PC-9 (cell line): ENCODE measurements around the gene LRRC70.

ENCODE experiments used
- EZH2 ChIP-seq: fragments of 200-600 bp; sonication (generic); IDR thresholded peaks from 2 replicates; pipeline ENCODE4 v1.8.0; 2017; ENCODE audit warnings: antibody characterized with exemption, low read depth
- TF ChIP-seq, protein P1 (sequence below): fragments of 200-600 bp; sonication (generic); conservative IDR thresholded peaks from 2 replicates; pipeline ENCODE4 v1.6.1; 2017; ENCODE audit warnings: mixed run types, antibody characterized with exemption, mild to moderate bottlenecking, moderate library complexity

DNA sequence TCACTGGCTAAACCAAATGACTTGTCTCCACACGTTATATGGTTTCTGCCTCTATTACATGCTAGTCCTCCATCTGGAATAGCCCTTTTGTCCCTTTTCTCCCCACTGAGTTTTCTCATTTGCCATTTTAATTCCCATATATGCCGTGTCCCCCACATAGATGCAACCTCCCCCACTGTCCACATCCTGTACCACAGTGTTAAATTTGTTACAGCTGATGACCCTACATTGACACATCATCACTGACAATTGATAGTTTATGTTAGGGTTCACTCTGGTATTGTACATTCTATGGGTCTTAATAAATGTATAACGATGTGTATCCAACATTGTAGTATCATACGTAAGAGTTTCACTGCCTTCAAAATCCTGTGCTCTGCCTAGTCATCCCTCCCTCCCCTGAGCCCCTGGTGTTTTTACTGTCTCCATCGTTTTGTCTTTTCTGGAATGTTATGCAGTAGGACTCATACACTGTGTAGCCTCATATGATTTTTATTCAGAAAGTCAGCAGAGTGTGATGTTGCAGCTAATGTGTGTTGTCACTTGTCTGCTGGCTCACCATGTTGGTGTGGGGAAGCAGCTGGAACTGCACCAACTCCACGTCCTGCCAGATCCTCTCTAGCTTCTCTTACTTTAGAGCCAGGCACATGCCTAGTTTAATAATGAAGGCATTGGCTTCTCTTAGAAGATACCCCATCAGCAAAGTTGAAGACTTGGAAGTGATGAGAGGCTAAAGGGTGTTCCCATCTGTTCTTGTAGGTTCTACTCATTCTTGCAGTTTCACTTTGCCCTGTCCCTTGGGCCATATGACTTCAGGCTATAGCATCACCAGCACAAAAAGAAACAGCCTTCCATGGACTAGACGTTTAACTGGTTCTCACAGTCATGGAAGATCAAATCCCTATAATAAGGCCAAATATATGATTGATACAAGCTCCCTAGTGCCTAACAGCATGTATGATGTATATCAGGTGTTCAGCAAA, 30.2 kb downstream of the LRRC70 start:
- TF ChIP-seq EZH2: no peak
- TF ChIP-seq, protein P1, sequence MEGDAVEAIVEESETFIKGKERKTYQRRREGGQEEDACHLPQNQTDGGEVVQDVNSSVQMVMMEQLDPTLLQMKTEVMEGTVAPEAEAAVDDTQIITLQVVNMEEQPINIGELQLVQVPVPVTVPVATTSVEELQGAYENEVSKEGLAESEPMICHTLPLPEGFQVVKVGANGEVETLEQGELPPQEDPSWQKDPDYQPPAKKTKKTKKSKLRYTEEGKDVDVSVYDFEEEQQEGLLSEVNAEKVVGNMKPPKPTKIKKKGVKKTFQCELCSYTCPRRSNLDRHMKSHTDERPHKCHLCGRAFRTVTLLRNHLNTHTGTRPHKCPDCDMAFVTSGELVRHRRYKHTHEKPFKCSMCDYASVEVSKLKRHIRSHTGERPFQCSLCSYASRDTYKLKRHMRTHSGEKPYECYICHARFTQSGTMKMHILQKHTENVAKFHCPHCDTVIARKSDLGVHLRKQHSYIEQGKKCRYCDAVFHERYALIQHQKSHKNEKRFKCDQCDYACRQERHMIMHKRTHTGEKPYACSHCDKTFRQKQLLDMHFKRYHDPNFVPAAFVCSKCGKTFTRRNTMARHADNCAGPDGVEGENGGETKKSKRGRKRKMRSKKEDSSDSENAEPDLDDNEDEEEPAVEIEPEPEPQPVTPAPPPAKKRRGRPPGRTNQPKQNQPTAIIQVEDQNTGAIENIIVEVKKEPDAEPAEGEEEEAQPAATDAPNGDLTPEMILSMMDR: no peak
